ENCODE results near the gene NACC1.

NACC1 gene

DNA sequence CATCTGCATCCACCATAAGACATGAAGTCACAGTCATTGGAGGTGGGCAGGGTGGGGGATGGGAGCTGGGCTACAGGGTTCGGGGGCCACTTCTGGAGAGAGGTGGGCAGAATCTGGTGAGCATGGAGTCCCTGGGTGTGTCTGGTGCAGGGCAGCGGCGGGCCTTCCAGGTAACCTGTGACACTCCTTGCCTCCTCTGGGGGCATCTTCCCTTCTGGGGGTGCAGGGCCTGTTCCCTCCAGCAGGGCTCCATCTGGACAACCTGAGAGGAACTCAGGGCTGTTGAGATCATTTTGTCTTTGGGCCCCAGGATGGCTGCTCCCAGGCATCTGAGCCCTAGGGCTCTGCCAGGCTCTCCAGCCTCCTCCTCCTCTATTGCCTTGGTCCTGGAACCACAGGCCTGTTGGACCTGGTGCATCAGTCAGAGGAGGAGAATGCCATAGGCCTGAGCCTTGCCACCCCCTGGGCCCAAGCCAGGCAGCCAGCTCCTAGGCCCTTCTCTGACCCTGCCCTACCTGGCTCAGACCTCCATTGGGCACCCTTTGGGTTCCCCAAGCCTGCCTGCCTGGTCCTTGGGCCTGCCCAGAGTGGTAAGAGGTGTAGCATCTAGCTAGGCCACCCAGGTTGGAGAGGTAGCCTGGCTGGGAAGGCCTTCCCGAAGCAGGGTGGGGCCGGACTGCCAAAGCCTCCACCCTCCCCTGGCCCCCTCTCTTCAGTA lies 28.8 kb upstream of the NACC1 start:
- peak; percentile 9 for DNase-seq

DNA sequence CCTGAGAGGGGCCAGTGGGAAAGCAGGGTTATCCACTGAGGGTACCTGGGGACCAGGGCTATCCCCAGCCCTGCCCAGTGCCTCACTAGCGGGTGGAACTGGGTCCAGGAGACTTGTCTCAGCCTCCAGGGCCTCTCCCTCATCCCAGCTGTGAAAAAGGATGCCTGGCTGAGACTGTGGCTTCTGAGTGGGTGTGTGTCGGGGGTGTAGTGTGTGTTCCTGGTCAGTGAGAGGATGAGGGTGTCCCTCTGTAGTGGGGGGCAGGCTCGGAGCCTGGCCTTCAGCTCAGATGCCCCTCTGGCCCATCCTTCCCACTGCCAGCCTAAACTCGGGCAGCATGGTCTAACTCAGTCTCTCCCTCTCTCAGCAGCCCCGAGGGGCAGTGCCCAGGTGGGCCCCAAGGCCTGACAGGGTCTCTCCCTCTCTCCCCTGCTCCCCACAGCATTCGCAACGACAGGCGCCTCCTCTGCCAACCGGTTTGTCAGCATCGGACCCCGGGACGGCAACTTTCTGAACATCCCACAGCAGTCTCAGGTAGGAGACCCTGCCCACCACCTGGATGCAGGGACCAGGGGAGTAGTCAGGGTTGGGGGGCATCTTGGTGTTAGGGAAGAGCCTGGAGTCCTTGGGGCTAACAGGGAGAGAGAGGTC lies 28.1 kb upstream of the NACC1 start:
- DNase-seq: no peak

DNA sequence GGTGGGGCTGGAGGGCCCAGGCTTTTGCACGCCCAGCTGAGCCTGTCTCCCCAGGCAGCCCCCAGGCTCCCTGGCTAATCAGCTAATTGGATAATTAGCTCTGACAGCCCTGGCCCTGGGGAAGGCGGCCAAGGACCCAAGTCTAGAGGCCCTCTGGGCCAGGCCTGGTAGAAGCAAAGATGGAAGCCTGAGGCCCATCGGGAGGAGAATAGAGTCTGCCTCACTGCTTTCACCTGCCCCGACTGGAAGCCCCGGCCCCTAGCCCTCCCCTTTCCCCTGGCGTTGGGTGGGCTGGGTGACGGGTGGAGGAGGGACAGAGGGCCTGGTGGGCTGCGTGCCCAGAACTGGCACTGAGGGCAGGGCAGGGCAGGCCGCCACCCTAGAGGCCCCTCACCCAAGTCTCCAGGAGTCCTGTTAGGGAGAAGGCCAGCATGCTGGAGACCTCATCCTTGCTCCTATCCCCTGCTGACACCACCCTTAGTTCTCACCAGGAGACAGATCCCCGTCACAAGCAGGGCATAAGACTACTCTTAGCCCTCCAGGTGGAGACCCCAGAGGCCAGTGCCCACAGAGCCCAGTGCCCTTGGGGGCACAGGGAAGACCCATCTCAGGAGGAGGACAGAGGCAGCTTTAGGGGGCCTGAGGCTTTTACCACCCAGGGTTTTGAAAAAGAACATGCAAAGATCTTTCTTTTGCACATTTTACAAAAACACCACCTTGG lies 27.4 kb upstream of the NACC1 start:
- DNase-seq: no peak

DNA sequence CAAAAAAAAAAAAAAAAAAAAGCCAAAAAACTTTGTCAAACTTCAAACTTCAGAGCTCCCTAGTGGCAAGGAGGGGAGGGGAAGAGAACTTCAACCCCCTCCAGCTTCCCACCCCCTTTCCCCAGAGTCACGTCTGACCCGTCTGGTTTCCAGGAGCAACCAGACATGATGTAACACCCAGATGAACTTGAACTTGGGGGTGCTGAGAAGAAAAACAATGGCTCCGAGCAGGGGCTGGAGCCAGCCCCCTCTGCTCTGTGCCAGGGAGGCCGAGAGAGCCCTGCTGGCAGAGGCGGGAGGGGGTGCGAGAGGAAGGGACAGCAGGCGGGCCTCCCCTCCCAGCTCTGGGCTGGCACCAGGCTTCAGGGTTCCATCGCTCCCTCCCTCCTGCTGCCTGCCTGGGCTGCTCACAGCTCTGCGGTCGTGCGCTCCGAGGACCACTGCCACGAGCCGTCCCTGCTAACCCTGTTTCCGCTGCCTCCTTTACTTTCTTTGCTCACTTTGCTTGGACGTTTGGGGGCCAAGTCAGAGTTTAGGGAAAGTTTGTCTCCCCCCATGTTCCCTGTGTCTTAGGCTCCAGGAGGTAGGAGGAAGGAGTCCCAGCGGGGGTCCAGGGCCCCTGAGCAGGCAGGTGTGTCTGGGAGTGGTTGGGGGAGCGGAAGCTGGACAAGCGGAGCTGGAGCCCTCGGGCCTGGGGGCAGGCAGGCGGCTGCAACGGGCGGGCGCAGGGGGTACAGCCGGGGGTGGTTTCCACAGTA lies 26.5 kb upstream of the NACC1 start:
- no peak for DNase-seq

DNA sequence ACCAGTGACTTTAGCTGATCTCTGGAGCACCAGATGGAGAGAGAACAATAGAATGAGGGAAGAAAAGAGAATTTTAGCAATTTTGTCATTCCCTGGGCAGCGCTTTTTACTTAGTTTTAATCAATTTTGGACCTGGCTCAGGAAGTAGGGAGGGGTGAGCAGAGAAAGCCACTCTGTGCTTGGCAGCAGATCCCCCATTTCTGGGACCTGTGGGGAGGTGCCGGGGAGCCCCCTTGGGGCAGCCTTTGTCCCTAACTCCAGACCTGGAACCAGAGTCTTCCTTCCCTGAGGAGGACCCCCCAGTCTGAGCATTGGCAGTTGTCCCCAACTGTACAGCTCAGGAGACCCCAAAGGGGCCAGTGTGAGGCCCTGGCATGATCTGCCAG lies 25.9 kb upstream of the NACC1 start:
- no peak for DNase-seq

DNA sequence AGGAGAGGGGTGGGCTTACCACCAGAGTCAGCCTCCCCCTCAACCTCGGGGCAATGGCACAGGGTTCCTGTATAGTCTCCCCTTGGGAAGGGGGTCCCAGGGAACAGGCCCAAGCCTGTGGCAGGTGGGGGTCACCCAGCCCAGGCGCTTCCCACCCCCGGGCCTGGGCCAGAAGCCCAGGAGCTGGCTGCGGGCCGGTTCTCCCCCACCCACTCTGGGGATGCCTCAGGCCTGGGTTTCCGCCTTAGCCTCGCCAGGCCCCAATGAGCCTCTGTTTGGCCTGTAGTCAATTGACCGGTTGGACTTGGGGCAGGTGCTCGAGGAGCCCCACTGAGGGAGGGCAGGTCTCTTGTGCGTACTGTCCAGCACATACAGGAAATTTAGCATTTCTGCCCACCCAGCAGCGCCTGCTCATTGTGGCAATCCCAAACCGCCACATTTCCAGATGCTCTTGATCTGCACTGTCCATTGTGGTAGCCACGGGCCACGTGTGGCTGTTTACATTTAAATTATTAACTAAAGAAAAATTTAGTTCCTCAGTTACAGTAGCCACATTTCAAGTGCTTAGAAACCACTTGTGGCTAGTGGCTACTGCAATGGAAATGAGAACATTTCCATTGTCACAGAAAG lies 25.3 kb upstream of the NACC1 start:
- DNase-seq: no peak

DNA sequence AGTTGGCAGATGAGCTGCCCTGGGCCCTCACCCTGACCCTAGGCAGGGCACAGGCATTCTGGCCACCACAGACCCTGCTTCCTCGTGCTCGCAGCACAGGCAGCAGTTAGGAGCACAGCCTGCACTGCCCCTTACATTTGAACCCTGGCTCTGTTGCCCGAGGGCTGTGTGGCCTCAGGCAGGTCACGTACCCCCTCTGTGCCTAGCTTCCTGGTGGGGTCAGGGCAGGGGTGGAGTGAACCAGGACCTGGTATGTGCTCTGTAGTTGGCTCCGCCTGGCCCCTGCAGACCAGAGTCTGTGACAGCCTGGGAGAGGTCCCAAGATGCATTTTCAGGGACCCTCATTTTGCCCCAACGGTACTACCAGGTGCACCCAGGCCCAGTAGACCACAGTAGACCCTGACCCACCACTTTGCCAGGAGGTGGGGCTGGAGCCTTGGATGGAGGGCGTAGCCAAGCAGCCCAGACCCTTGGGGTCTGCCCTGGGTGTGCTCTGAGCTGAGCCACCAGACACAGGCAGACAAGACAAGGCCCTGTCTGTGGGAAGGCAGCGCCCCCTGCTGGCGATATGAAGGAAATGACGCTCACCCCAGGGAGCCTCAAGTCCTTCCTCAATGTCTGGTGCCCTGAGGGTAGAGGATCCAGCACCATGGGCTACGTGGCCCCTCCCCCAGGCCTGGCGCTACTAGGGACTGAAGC lies 24.5 kb upstream of the NACC1 start:
- peak; percentile 86 for DNase-seq

DNA sequence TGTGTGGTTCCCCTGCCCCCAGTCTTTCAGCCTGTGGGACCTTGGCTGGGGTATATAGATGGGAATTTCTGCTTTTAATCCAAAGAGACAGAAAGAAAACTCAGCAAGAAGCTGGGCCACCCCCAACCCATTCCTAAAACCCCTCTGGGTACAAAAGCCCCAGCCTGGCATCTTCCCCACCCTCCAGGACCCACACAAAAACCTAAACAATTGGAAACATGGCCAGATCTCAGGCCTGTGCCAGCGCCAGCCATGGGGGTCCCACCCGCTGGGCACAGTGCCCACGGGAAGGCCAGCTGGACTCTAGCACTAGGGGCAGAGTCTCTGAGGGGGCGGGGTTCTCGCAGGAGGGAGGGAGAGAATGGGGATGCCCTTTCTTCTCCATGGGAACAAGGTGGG lies 24.0 kb upstream of the NACC1 start:
- no peak for DNase-seq

DNA sequence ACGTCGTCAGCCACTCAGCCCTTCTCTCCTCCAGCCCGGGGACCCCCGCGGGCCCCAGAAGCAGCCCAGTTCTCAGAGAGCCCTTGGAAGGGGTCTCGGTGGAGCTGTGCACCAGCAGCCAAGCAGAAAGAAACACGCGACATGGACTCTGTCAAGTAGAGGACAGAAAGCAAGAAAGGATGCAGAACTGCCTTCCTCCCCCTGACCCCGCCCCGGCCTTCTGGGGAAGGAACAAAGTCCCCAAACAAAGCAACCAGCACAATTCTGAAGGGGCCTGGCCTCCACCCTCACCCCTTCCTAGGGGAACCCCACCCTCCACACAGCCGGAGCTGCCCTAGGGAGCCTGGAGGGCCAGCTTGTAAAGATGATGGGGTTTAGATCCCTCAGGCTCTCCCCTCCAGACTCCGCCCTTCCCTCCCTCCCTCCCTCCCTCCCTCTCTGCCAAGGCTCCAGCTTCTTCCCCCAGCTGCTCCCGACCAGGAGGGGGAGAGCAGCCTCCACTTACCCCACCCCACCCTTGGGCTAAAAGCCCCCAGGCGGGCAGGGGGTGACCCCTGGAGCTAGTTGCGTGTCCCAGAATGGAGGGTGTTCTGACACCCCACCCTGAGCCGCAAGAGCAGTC lies 23.2 kb upstream of the NACC1 start:
- peak; percentile 14 for DNase-seq

DNA sequence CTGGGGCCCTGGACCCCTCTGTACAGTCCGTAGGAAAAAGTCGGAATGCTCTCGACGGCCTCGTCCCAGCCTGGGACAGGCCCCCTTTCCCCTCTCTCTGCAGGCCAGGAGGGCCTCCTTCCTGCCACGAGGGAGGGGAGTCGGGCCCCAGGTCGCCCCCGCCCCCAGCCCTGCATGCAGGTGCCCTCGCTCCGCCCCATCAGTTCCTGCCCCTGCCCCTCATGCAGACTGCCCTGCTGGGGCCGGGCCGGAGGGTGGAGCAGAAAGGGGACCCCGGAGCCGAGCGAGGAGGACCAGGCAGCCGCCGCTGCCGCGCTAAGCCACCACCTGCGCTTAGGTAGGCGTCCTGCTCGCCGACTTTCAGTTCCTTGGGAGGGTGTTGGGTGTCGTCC lies 22.7 kb upstream of the NACC1 start:
- DNase-seq: peak; percentile 40

DNA sequence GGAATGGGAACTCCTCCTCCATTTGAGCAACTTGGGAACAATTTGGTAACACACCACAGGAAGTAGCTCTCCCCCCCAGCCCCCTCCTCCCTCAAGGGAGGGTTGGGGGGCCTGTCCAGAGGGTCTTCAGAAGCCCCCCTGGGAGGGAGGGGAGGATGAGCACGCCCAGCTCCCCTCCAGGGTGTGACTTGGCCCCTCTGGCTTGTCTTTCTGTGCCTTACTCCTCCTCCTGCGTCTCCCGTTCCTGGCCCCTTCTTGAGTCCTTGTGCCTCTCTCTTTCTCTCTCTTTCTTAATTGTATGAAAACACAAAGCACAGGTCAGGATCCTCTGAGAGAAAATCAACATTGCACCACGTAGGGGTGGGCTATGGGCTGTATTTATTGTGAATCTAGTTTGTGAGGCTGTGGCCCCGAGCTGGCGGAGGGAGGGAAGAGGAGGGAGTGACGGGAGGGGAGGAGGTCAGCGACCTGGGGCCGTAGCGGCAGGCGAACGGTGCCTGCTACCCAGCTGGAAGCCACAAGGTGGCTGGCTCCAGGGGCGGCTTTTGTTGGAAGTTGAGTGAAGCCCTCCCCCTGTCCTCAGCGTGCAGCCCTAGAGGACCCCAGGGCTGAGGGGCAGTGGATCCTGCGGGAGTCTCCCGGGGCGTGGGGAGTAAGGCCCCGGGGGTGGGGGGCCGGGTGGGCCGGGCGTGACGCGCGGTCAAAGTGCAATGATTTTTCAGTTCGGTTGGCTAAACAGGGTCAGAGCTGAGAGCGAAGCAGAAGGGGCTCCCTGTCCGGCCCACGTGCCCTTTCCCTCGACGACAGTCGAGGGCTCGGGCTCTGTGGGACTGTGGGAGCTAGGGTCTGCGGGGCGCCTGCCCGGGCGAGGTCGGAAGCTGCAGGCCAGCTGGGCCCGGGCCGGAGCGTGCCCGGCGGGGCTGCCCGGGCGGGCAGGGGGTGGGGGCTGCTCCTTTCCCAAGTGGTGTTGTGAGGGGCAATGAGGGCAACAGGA lies 21.8 kb upstream of the NACC1 start:
- DNase-seq: peak; percentile 33

DNA sequence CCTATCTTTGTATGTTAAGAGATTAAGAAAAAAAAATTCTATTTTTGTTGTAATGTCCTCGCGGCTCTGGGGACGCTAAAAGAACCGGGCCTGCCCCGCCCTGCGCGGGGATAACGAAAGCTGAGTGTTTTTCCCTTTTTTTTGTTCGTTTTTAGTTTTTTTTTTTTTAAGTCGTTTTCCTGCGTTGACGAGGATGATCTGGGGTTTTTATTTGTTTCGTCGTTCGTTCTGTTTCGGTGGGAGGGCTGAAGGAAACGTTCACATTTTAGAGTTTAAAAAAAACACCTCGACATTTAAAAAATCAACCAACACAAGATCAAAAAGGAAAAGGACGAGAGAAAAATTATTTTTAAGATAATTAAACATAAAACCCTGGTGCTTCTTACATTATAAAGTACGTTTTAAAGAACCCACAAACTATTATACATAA lies 21.0 kb upstream of the NACC1 start:
- DNase-seq: peak; percentile 27

DNA sequence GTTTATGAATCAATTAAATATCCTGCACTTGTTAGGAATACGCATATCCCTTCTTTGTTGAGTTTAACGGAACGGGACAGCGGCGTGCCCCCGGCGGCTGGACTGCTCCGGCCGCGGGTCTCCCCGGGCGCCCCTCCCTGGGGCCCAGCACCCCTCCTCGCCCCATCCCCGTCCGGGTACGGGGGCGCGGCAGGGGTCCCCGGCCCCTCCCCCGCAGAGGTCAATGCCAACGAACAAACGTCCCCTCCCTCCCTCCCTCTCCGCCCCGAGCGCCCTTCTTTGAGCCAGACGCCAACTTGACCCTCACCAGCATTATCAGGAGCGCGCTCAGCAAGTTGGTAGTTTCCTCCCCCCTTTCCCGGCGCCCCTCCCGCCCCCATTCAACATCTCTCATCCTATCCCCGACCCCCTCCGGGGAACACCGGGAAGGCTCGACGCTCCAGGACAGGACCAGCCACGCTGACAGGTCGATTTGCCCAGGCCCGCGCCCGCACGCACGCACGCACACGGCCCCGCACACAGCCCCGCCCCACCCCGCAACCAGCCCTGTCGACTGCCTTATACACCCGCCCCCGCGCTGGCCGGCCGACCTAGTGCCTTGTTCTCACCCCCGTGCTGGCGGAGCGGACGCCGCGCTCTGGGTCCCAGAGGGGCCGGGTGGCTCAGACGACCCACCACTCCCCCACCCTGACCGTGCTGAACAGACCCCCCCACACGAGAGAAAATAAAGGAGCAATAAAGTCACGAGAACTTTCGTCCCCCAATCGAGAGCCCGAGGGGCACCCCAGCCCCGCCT lies 20.4 kb upstream of the NACC1 start:
- peak; percentile 33 for DNase-seq

DNA sequence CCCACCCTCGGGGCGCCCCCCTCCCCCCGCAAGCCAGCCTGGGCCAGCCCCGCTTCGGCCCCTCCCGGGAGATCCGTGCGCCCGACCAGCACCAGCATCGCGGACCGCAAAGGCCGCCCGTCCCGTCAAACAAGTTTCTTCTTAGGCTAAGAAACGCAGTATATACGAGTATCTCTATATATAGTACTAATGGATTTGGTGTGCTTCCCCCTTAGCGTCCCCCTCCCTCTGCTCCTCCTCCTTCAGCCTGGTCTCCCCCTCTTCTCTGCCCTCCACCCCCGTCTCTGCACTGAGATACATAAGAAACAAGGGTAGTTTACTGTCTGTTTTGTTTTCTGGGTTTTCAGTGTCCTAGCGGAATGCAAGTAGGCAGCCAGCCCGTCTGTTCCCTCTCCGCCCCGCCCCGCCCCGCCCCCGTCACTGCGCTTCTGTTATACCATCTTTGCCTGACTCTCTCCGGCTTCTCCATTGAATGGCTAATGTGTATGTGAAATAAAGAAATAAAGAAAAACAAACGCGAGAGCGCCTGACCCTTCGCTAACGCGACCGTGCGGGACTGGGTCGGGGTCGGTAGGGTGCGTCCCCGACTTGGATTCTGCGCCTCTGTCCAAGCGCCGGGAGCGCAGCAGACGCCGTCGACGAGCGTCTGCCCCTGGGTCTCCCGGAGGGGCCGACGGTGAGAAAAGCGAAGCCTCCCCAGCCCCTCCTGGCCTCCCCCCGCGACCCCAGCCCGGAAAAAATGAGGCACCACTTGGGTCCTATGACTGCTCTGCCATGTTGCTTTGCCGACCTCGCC lies 19.6 kb upstream of the NACC1 start:
- peak; percentile 71 for DNase-seq

DNA sequence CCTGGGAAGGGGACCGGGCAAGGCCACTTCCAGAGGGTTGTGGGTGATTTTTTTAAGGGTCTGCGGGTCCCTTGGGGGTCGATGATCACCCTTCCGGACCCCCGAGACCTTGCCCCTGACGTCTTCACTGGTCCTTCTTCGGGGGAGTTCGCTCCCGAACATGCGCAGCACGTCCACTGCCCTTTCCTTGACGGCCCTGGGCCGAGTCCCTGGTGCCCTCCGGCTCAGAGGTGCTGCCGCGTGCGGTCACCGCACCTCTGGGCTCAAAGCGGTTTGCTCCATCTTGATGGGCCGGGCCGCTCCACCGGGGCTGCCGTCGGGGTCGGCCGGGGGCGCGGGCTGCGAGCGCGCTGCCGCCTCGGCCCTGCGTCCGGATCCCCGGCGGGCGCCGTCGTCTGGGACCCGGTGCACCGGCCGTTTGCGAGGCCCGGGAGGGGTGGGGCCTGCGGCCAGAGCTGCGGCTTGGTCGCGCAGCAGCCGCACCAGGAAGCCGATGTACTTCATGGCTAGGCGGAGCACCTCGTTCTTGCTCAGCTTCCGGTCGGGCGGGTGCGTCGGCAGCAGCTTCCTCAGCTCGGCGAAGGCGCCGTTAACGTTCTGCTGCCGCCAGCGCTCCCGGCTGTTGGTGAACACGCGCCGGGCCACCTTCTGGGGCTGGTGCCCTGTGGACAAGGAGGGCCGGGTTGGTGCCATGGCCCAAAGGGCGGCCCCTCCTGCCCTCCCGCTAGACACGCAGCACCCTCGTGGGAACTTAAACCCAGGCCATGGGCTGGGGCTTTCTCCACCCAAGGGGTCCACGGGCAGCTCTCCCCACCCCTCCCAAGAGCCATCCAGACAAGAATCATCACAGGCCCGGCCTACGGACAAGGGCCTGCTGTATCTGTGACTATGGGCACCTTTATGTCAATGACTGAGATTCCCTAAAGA lies 18.7 kb upstream of the NACC1 start:
- DNase-seq: peak; percentile 87

DNA sequence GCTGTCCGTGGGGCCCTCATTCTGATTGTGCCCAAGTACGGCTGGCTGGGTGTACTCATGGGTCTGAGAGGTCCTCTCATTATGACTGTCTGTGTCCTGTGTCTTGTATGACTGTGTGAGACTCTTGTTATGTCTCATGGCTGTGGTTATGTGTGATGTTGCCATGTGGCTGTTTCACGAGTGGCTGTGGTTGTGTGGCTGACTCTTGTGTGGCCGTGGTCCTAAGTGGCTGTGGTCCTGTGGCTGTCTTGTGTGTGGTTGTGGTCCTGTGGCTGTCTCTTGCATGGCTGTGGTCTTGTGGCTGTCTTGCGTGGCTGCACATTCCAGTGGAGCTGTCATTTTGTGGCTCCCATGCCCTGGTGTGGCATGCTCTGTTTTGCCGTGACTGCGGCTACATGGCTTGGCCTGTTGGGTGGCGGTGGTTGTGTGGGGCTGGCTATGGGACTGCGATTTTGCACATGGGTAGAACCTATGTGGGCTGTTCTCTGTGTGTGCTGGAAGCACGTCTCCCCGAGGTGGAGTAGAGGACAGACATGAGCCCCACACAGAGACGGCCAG lies 18.0 kb upstream of the NACC1 start:
- DNase-seq: peak; percentile 71
